Measurements from ENCODE around the gene LHFPL6.

- TF ChIP-seq, protein P1, sequence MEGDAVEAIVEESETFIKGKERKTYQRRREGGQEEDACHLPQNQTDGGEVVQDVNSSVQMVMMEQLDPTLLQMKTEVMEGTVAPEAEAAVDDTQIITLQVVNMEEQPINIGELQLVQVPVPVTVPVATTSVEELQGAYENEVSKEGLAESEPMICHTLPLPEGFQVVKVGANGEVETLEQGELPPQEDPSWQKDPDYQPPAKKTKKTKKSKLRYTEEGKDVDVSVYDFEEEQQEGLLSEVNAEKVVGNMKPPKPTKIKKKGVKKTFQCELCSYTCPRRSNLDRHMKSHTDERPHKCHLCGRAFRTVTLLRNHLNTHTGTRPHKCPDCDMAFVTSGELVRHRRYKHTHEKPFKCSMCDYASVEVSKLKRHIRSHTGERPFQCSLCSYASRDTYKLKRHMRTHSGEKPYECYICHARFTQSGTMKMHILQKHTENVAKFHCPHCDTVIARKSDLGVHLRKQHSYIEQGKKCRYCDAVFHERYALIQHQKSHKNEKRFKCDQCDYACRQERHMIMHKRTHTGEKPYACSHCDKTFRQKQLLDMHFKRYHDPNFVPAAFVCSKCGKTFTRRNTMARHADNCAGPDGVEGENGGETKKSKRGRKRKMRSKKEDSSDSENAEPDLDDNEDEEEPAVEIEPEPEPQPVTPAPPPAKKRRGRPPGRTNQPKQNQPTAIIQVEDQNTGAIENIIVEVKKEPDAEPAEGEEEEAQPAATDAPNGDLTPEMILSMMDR (IDR thresholded peaks at IDR 0.05) = no peak
- TF ChIP-seq POLR2A (IDR thresholded peaks at IDR 0.05) = no peak
These were observed 74.4 kb downstream of the LHFPL6 start for GRCh38 chr13:39528661-39528980.

Measured in esophagus squamous epithelium (tissue), 4 donors.